Neural cell (in vitro differentiated cells): ENCODE results near the gene POLR1A.

Source experiments
- SMC3 ChIP-seq: fragments of 450-650 bp; conservative IDR thresholded peaks from 2 replicates; pipeline ENCODE4 v1.6.1; 2014; ENCODE audit warnings: antibody characterized with exemption, mild to moderate bottlenecking, moderate library complexity; ENCODE audit not compliant: poor library complexity
- TAF1 ChIP-seq: IDR thresholded peaks from 2 replicates; pipeline ENCODE4 v1.6.1; 2012; ENCODE audit warnings: low read depth
- TF ChIP-seq, protein P1 (sequence below): IDR thresholded peaks from 2 replicates; pipeline ENCODE4 v1.6.1; 2012; ENCODE audit warnings: borderline replicate concordance
- TF ChIP-seq, protein P2 (sequence below): fragments of 450-650 bp; IDR thresholded peaks from 2 replicates; pipeline ENCODE4 v1.5.1; 2014; ENCODE audit warnings: antibody characterized with exemption, mild to moderate bottlenecking, moderate library complexity; ENCODE audit not compliant: poor library complexity, severe bottlenecking

DNA sequence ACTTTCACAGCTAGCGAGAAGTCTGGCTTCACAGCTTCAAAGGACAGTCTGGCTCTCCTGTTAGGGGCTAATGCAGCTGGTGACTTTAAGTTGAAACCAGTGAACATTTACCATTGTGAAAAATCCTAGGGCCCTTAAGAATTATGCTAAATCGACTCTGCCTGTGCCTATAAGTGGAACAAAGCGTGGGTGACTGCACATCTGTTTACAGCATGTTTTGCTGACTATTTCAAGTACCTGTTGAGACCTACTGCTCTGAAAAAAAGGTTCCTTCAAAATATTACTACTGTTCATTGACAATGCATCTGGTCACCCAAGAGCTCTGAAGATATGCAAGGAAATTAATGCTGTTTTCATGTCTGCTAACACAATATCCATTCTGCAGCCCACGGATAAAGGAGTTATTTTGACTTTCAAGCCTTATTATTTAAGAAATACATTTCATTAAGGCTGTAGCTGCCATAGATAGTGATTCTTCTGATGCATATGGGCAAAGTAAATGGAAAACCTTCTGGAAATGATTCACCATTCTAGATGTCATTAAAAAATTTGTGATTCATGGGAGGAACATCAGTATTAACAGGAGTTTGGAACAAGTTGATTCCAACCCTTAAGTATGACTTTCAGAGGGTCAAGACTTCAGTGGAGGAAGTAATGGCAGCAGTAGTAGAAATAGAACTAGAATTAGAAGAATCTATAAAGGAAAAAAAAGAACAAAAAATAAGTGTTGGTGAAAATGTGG lies 48.9 kb downstream of the POLR1A start:
- TF ChIP-seq, protein P1, sequence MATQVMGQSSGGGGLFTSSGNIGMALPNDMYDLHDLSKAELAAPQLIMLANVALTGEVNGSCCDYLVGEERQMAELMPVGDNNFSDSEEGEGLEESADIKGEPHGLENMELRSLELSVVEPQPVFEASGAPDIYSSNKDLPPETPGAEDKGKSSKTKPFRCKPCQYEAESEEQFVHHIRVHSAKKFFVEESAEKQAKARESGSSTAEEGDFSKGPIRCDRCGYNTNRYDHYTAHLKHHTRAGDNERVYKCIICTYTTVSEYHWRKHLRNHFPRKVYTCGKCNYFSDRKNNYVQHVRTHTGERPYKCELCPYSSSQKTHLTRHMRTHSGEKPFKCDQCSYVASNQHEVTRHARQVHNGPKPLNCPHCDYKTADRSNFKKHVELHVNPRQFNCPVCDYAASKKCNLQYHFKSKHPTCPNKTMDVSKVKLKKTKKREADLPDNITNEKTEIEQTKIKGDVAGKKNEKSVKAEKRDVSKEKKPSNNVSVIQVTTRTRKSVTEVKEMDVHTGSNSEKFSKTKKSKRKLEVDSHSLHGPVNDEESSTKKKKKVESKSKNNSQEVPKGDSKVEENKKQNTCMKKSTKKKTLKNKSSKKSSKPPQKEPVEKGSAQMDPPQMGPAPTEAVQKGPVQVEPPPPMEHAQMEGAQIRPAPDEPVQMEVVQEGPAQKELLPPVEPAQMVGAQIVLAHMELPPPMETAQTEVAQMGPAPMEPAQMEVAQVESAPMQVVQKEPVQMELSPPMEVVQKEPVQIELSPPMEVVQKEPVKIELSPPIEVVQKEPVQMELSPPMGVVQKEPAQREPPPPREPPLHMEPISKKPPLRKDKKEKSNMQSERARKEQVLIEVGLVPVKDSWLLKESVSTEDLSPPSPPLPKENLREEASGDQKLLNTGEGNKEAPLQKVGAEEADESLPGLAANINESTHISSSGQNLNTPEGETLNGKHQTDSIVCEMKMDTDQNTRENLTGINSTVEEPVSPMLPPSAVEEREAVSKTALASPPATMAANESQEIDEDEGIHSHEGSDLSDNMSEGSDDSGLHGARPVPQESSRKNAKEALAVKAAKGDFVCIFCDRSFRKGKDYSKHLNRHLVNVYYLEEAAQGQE, result no peak
- no peak for TF ChIP-seq TAF1
- TF ChIP-seq, protein P2, sequence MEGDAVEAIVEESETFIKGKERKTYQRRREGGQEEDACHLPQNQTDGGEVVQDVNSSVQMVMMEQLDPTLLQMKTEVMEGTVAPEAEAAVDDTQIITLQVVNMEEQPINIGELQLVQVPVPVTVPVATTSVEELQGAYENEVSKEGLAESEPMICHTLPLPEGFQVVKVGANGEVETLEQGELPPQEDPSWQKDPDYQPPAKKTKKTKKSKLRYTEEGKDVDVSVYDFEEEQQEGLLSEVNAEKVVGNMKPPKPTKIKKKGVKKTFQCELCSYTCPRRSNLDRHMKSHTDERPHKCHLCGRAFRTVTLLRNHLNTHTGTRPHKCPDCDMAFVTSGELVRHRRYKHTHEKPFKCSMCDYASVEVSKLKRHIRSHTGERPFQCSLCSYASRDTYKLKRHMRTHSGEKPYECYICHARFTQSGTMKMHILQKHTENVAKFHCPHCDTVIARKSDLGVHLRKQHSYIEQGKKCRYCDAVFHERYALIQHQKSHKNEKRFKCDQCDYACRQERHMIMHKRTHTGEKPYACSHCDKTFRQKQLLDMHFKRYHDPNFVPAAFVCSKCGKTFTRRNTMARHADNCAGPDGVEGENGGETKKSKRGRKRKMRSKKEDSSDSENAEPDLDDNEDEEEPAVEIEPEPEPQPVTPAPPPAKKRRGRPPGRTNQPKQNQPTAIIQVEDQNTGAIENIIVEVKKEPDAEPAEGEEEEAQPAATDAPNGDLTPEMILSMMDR, result no peak
- no peak for TF ChIP-seq SMC3
